Activated CD4-positive, alpha-beta memory T cell treated with anti-CD3 and anti-CD28 coated beads for 36 hours (primary cell): ENCODE data around the gene CAPZB. TPM values are rescaled to one million over a fixed set of nuclear protein-coding genes. Genes with fewer than 3 reads are reported as not detected.
A peak's percentile ranks its signal among the peaks of the same experiment; 100 is the strongest.

ENCODE experiments used
- CTCF ChIA-PET: fragments of 350-600 bp; sonication (Branson Sonifier 250); formaldehyde crosslinking; loops from one replicate; lab custom pipeline; 2021; ENCODE audit warnings: antibody characterized with exemption, inconsistent platforms; lab: Charles Lee
- POLR2A ChIA-PET: fragments of 350-600 bp; sonication (Branson Sonifier 250); formaldehyde crosslinking; loops from one replicate; lab custom pipeline; 2021; ENCODE audit warnings: antibody characterized with exemption; lab: Charles Lee
- DNase-seq: peaks from one replicate; pipeline ENCODE4 v3.0.0-alpha.2; 2020
- H3K27ac Mint-ChIP-seq: one replicate; pipeline ENCODE4 v1.8.0; 2021; ENCODE audit warnings: mixed read lengths
- H3K27me3 Mint-ChIP-seq: one replicate; pipeline ENCODE4 v1.8.0; 2021; ENCODE audit warnings: mixed read lengths
- H3K36me3 Mint-ChIP-seq: one replicate; pipeline ENCODE4 v1.8.0; 2021; ENCODE audit warnings: mixed read lengths
- H3K4me1 Mint-ChIP-seq: one replicate; pipeline ENCODE4 v1.8.0; 2021; ENCODE audit warnings: low read depth, mixed read lengths
- H3K4me3 Mint-ChIP-seq: one replicate; pipeline ENCODE4 v1.8.0; 2021; ENCODE audit warnings: mild to moderate bottlenecking, mixed read lengths
- H3K9me3 Mint-ChIP-seq: one replicate; pipeline ENCODE4 v1.8.0; 2021; ENCODE audit warnings: mixed read lengths
- intact Hi-C: fragments of 100-400 bp; cut with micrococcal nuclease; formaldehyde crosslinking; loops from one replicate; pipeline ENCODE4 v1.15.1; 2023
- total RNA-seq, 2 experiments: library from RNA; stranded (reverse); gene quantifications; one replicate each; pipeline ENCODE4 v1.2.3, GENCODE V29; 2021

The CAPZB gene
- total RNA-seq, 2 experiments from 2014 or later = 388 to 419 TPM

DNA sequence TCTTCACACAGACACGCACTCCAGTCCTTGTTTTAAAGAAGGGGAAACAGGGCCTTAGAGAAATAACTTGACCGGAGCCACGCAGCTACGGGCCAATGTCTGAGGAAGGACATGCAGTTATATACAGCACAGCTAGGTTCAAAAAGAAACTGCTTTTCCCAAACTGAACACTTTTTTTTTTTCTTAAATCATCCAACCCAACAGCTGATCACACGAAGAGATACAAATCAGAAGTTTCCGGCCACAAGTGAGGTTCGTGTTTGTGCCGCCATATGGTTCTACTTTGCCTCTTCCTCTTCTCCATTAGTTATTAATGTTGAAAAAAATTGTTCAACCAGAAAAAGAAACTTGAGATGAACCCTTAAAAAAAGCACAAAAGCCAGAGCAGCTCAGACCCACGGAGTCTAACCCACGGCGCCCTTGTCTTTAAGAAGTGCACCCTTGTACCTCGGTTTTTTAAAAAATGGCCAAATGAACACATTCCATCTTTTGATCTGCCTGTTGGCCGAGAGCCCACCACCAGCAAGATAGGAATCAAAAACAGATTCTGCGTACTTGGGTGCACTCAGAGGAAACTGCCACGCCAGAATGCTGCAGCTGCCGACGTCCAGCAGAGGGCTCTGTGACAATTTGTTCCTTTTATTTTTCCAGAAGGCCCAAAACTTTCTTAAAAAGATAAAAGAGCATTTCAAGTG, 94.3 kb downstream of the CAPZB start:
- ChIA-PET CTCF (interaction anchor here (0.6 to 3.7 kb wide), 30 partner anchors 8 to 263 kb away, joined by 3 to 50 read pairs (median 4); no protein-coding TSS in a partner anchor), POLR2A (interaction anchor here (1.3 to 1.5 kb wide), 2 partner anchors 102 to 194 kb away, joined by 3 read pairs; no protein-coding TSS in a partner anchor)
- Mint-ChIP-seq H3K27me3 (no peaks in the 10 kb centered on the region), H3K4me1 (peaks cover 76% of the 10 kb centered on the region), H3K27ac (peak overlapping the region; percentile 94), H3K36me3 (peaks cover 3% of the 10 kb centered on the region), H3K4me3 (peak overlapping the region; percentile 76), H3K9me3 (no peaks in the 10 kb centered on the region)
- peak; percentile 69 for DNase-seq
- intact Hi-C loops = loop anchor here (1.0 to 2.0 kb wide), 5 partner anchors 42 to 260 kb away; a partner anchor contains a TSS

DNA sequence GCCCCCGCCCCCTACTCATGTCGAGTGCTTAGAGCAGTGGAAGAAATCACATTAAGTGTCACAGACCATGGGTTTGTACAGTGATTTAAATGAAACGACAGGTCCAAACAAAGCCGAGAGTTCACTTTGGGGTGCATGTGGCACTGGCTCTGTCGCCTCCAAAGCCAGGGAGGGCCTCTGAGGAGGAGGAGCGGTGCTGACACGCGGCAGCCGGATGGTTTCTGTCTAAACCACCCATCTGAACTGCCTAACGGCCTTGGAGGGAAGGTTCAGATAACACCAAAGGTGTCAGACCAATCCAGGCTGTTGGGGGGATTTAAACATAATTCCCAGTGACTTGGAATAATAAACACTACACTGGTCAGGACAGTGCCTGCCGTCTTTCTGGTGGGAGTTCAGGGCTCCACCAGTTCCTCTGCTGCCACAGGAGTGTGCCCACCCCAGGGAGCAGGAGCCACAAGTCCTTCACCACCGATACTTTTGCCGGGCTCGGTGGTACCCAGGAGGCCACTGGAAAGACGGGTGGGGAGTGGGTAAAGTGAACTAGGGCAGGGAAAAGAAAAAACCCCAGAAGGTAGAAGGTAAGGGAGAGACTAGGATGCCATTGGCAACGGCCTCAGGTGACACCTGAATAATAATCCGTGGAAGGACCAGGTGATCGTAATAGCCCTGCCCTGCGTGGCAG, 95.0 kb downstream of the CAPZB start:
- intact Hi-C loops = loop anchor here (2.0 kb wide), 3 partner anchors 42 to 260 kb away; no protein-coding TSS in a partner anchor
- CTCF ChIA-PET = interaction anchor here (0.6 to 3.7 kb wide), 28 partner anchors 9 to 263 kb away, joined by 3 to 50 read pairs (median 5); no protein-coding TSS in a partner anchor
- Mint-ChIP-seq H3K36me3 (peaks cover 7% of the 10 kb centered on the region), H3K27me3 (no peaks in the 10 kb centered on the region), H3K27ac (peak overlapping the region; percentile 94), H3K4me3 (peak overlapping the region; percentile 76), H3K9me3 (no peaks in the 10 kb centered on the region), H3K4me1 (peaks cover 70% of the 10 kb centered on the region)
- POLR2A ChIA-PET = interaction anchor here (1.3 to 1.5 kb wide), 2 partner anchors 103 to 194 kb away, joined by 3 read pairs; no protein-coding TSS in a partner anchor
- no peak for DNase-seq

- no peaks in the 10 kb centered on the region for H3K27me3 Mint-ChIP-seq
- peaks cover 61% of the 10 kb centered on the region for H3K4me1 Mint-ChIP-seq
- ChIA-PET CTCF (interaction anchor here (0.6 to 1.9 kb wide), 4 partner anchors 10 to 265 kb away, joined by 3 to 8 read pairs (median 5); no protein-coding TSS in a partner anchor), POLR2A (no interaction called here)
- H3K9me3 Mint-ChIP-seq = no peaks in the 10 kb centered on the region
- intact Hi-C loops = no loop called here
- no peak for DNase-seq
- H3K36me3 Mint-ChIP-seq = peaks cover 12% of the 10 kb centered on the region
- no peak overlapping the region for H3K27ac Mint-ChIP-seq
- no peak overlapping the region for H3K4me3 Mint-ChIP-seq
Observed at GRCh38 chr1:19388980-19389379, 96.4 kb downstream of the CAPZB start.

DNA sequence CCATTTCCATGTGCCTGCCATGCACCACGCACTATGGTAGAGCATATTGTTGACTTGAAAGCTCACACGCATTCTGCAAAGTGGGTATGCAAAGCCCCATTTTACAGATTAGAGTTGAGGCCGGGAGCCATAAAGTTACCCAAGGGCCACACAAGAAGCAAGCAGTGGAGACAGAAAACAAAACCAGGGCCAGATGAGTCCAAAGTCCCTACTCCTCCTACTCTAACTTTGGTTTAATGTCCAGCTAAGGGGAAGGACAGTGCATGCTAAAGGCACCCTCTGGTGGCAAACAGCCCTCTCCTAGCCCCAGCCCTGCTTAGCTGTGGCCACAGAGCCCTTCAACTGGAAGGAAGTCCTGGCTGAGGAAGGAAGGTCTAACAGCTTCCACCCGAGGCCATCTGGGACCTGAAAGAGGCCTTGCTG, 98.3 kb downstream of the CAPZB start:
- no peak for DNase-seq
- Mint-ChIP-seq H3K9me3 (no peaks in the 10 kb centered on the region), H3K36me3 (peaks cover 16% of the 10 kb centered on the region), H3K27me3 (no peaks in the 10 kb centered on the region), H3K4me3 (no peak overlapping the region), H3K27ac (peak overlapping the region; percentile 33), H3K4me1 (peaks cover 50% of the 10 kb centered on the region)
- intact Hi-C loops = no loop called here
- CTCF ChIA-PET = interaction anchor here (0.7 to 1.7 kb wide), 2 partner anchors 10 to 262 kb away, joined by 4 to 6 read pairs; no protein-coding TSS in a partner anchor
- POLR2A ChIA-PET = no interaction called here

- DNase-seq = no peak
- no peaks in the 10 kb centered on the region for H3K27me3 Mint-ChIP-seq
- no peak overlapping the region for H3K4me3 Mint-ChIP-seq
- H3K36me3 Mint-ChIP-seq = peaks cover 15% of the 10 kb centered on the region
- H3K9me3 Mint-ChIP-seq = no peaks in the 10 kb centered on the region
- intact Hi-C loops = no loop called here
- H3K27ac Mint-ChIP-seq = no peak overlapping the region
- ChIA-PET CTCF (interaction anchor here (1.7 kb wide), 1 partner anchor 263 kb away, joined by 6 read pairs; no protein-coding TSS in a partner anchor), POLR2A (no interaction called here)
- H3K4me1 Mint-ChIP-seq = peaks cover 40% of the 10 kb centered on the region
Observed at GRCh38 chr1:19385869-19386591, 99.3 kb downstream of the CAPZB start.

GRCh38 chr1:19385221-19385620, 100.1 kb downstream of the CAPZB start:
- Mint-ChIP-seq H3K36me3 (peaks cover 14% of the 10 kb centered on the region), H3K4me1 (peaks cover 31% of the 10 kb centered on the region), H3K4me3 (no peak overlapping the region), H3K27me3 (no peaks in the 10 kb centered on the region), H3K27ac (peak overlapping the region; percentile 24), H3K9me3 (no peaks in the 10 kb centered on the region)
- DNase-seq = no peak
- intact Hi-C loops = no loop called here
- ChIA-PET CTCF (no interaction called here), POLR2A (no interaction called here)

- CTCF ChIA-PET = no interaction called here
Observed at GRCh38 chr1:19384772-19385187, 100.6 kb downstream of the CAPZB start.

DNA sequence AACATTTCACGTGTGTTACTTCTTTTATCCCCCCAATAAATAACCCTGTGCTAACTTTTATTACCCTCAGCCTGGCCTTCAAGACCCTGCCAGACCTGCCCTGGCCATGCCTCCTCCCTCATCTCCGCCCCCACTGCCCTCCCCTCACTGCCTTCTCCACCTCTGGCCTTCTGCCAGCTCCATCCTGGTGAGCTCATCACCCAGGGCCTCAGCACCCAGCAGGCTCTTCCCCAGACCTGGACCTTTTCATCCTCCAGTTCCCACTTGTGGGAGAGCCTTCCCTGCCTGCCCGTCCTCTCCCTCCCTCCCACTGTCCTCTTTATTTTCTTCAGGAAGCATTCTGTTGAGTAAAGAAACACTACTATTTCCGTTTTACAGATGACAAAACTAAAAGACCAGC, 101.2 kb downstream of the CAPZB start:
- CTCF ChIA-PET = no interaction called here
- POLR2A ChIA-PET = no interaction called here
- no peaks in the 10 kb centered on the region for H3K9me3 Mint-ChIP-seq
- H3K27me3 Mint-ChIP-seq = no peaks in the 10 kb centered on the region
- peaks cover 30% of the 10 kb centered on the region for H3K4me1 Mint-ChIP-seq
- no peak for DNase-seq
- intact Hi-C loops = no loop called here
- H3K27ac Mint-ChIP-seq = peak overlapping the region; percentile 18
- H3K36me3 Mint-ChIP-seq = peaks cover 17% of the 10 kb centered on the region
- H3K4me3 Mint-ChIP-seq = no peak overlapping the region

More at GRCh38 chr1:19384772-19385187, 100.6 kb downstream of the CAPZB start:
- DNase-seq = no peak
- peaks cover 15% of the 10 kb centered on the region for H3K36me3 Mint-ChIP-seq
- H3K4me1 Mint-ChIP-seq = peaks cover 28% of the 10 kb centered on the region
- no peaks in the 10 kb centered on the region for H3K9me3 Mint-ChIP-seq
- H3K27ac Mint-ChIP-seq = peak overlapping the region; percentile 24
- H3K4me3 Mint-ChIP-seq = no peak overlapping the region
- no peaks in the 10 kb centered on the region for H3K27me3 Mint-ChIP-seq
- POLR2A ChIA-PET = no interaction called here
- intact Hi-C loops = no loop called here

DNA sequence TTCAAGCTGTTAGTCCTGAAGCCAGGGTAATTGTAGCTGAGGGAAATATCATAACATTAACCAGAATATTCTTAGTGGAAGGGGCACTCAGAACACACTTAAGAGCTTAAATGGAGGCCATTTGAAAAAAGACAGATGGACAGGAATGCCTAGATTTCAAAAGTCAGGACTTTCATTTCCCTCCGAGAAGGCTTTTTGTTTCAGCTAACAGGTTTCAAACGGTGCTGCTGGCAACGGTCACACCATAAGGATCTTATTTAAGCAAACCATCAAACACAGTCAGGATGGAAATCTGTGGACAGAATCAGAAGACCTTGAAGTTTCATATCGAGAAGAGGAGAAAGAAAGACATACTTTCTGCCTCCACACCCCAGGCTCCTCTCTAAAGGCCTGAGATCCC, 103.1 kb downstream of the CAPZB start:
- no peak for DNase-seq
- ChIA-PET POLR2A (no interaction called here), CTCF (interaction anchor here (0.9 to 1.9 kb wide), 3 partner anchors 200 to 280 kb away, joined by 3 to 4 read pairs (median 3); no protein-coding TSS in a partner anchor)
- no peaks in the 10 kb centered on the region for H3K9me3 Mint-ChIP-seq
- intact Hi-C loops = no loop called here
- no peak overlapping the region for H3K4me3 Mint-ChIP-seq
- H3K27me3 Mint-ChIP-seq = no peaks in the 10 kb centered on the region
- peaks cover 27% of the 10 kb centered on the region for H3K4me1 Mint-ChIP-seq
- H3K27ac Mint-ChIP-seq = peak overlapping the region; percentile 18
- peaks cover 28% of the 10 kb centered on the region for H3K36me3 Mint-ChIP-seq

DNA sequence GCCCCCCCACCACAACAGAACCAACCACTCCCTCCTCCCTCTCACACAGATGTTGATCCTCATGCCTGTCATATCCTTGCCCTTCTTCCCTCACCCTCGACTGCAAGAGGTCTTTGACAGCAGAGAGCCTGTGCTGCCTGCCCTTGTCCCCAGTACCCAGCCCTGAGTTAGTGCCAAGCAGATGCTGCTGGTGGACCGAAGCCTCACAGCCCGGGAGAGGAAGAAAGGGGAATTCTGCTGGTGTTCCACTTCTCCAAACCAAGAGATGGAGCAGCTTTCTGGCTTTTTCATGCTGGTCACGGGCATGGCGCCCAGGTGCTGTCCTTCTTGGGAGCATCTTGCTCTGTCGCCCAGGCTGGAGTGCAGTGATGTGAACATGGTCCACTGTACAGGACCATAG, 104.1 kb downstream of the CAPZB start:
- ChIA-PET POLR2A (no interaction called here), CTCF (interaction anchor here (1.2 to 1.9 kb wide), 3 partner anchors 43 to 281 kb away, joined by 3 to 6 read pairs (median 4); no protein-coding TSS in a partner anchor)
- peaks cover 36% of the 10 kb centered on the region for H3K36me3 Mint-ChIP-seq
- H3K27me3 Mint-ChIP-seq = no peaks in the 10 kb centered on the region
- H3K4me1 Mint-ChIP-seq = peaks cover 31% of the 10 kb centered on the region
- intact Hi-C loops = no loop called here
- no peak overlapping the region for H3K27ac Mint-ChIP-seq
- H3K9me3 Mint-ChIP-seq = no peaks in the 10 kb centered on the region
- no peak overlapping the region for H3K4me3 Mint-ChIP-seq
- DNase-seq = no peak
